Stimulated activated CD4-positive, alpha-beta T cell treated with anti-CD3 and anti-CD28 coated beads, Interleukin-1b, Interleukin-23, amount 100 ng/mL, for 1 hour (primary cell): ENCODE results near the gene SPATC1L.
"Not testable (repeated sequence)": the region's sequence is repeated elsewhere in the genome, so short reads cannot be mapped to it uniquely, and the experiment has no call there.

Experiments
- DNase-seq, 2 donors: peaks; one replicate each; pipeline ENCODE4 v3.0.0-alpha.2; 2020; ENCODE audit warnings: low read depth in 2 of 2

Gene SPATC1L

GRCh38 chr21:46183337-46183909, 836 bp downstream of the SPATC1L start:
- DNase-seq = not testable (repeated sequence)

GRCh38 chr21:46182548-46183336, 1.5 kb downstream of the SPATC1L start:
- DNase-seq = no peak

GRCh38 chr21:46181953-46182547, 2.2 kb downstream of the SPATC1L start:
- no peak for DNase-seq

GRCh38 chr21:46181436-46181835, 2.8 kb downstream of the SPATC1L start:
- no peak for DNase-seq

- no peak for DNase-seq
Measured at GRCh38 chr21:46180778-46181391, 3.4 kb downstream of the SPATC1L start.

GRCh38 chr21:46180079-46180722, 4.1 kb downstream of the SPATC1L start:
- no peak for DNase-seq

GRCh38 chr21:46179708-46180078, 4.6 kb downstream of the SPATC1L start:
- DNase-seq = no peak

GRCh38 chr21:46178961-46179360, 5.3 kb downstream of the SPATC1L start:
- no peak for DNase-seq

- not testable (repeated sequence) for DNase-seq
Measured at GRCh38 chr21:46176443-46177129, 7.7 kb downstream of the SPATC1L start.

- DNase-seq = no peak
Measured at GRCh38 chr21:46173573-46173972, 10.7 kb downstream of the SPATC1L start.

- DNase-seq = no peak
Measured at GRCh38 chr21:46172863-46173528, 11.3 kb downstream of the SPATC1L start.

- DNase-seq = no peak
Measured at GRCh38 chr21:46171996-46172862, 12.0 kb downstream of the SPATC1L start.

- no peak for DNase-seq
Measured at GRCh38 chr21:46171585-46171984, 12.7 kb downstream of the SPATC1L start.

- DNase-seq = not testable (repeated sequence)
Measured at GRCh38 chr21:46170436-46171193, 13.6 kb downstream of the SPATC1L start.

- DNase-seq = no peak
Measured at GRCh38 chr21:46168659-46169386, 15.4 kb downstream of the SPATC1L start.

- DNase-seq = no peak
Measured at GRCh38 chr21:46168238-46168637, 16.0 kb downstream of the SPATC1L start.

- DNase-seq = no peak
Measured at GRCh38 chr21:46165098-46165497, 19.2 kb downstream of the SPATC1L start.

- DNase-seq = no peak
Measured at GRCh38 chr21:46163380-46163779, 20.9 kb downstream of the SPATC1L start.
